ENCODE data around the gene LRWD1. TPM values are rescaled to one million over a fixed set of nuclear protein-coding genes. Genes with fewer than 3 reads are reported as not detected.
"Not testable (repeated sequence)": the region's sequence is repeated elsewhere in the genome, so short reads cannot be mapped to it uniquely, and the experiment has no call there.

Gene LRWD1
- total RNA-seq, 1 experiment from 2014 or later, result 39.5 TPM

DNA sequence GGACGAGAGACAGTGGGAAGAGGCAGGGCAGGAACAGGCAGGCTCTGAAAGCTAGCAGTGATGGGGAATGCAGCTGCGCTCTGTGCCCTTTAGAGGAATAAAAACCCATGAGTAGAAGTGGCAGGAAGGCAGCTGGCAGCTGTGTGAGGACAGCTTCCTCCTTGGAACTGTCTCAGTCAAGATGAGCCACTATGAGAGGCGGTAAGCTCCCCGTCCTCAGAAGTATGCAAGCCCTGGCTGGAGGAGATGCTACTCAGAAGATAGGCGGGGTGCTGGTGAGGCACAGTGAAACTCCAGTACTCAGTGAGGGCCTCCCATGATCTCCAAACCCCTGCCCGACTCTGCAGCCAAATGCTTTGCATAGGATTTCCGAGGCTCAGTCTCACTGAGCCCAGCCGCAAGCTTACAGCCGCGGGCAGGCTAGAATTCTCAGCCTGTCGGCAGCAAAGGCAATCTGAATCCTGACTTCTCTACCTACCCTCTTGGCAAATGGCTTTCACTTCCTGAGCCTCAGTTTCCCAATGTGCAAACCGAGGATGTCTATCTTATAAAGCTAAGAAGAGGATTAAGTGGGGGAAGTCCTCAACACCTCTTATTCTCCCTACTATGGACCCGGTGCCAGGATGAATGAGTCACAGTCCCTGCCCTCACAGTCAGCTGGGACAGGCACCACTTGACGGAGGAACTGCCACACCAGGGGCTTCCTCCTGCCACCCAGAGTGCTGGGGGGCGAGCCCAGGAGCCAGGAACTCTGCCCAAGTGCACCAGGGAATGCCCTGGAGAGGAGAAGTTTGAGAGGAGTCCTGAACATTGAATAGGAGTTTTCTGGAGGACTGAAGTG lies 50.3 kb downstream of the LRWD1 start:
- POLR2A ChIA-PET; H3K79me2 ChIP-seq (ENCODE audit: insufficient read depth, low read length); H3K27me3 ChIP-seq (ENCODE audit: insufficient read depth, low read length); H3K4me3 ChIP-seq (replicated peaks in 1 of 2; ENCODE audit: low read depth in 1 of 2, low read length in 2 of 2); H3K36me3 ChIP-seq (ENCODE audit: control insufficient read depth in 1 of 2, insufficient read depth in 2 of 2, low read length in 2 of 2); BruUV-seq (replicated peaks); H3K9ac ChIP-seq (ENCODE audit: low read length); CTCF ChIA-PET; H3K9me3 ChIP-seq (ENCODE audit: control insufficient read depth in 1 of 2, insufficient read depth in 1 of 2, low read depth in 1 of 2, low read length in 2 of 2); H3K4me1 ChIP-seq (ENCODE audit: control insufficient read depth in 1 of 2, insufficient read depth in 2 of 2, low read length in 2 of 2); DNase-seq (ENCODE audit: low read depth, low spot score); ATAC-seq; H3K4me2 ChIP-seq (ENCODE audit: low read length); intact Hi-C loops (cut with micrococcal nuclease); H2AFZ ChIP-seq (ENCODE audit: low read depth, low read length, poor library complexity, severe bottlenecking); H4K20me1 ChIP-seq (ENCODE audit: insufficient read depth); H3K27ac ChIP-seq (ENCODE audit: low read depth, low read length); RAD21 ChIA-PET (ENCODE audit: low non-redundant PET in 1 of 2, low total read pairs in 2 of 2, uncharacterized antibody in 2 of 2, unreplicated experiment in 2 of 2); H3K9me2 ChIP-seq (ENCODE audit: insufficient read depth): not testable (repeated sequence)

GRCh38 chr7:102515889-102516288 lies 51.1 kb downstream of the LRWD1 start:
- H3K4me1 ChIP-seq (ENCODE audit: control insufficient read depth in 1 of 2, insufficient read depth in 2 of 2, low read length in 2 of 2); H3K36me3 ChIP-seq (ENCODE audit: control insufficient read depth in 1 of 2, insufficient read depth in 2 of 2, low read length in 2 of 2); H3K4me3 ChIP-seq (replicated peaks in 1 of 2; ENCODE audit: low read depth in 1 of 2, low read length in 2 of 2); H3K9ac ChIP-seq (ENCODE audit: low read length); CTCF ChIA-PET; H3K9me3 ChIP-seq (ENCODE audit: control insufficient read depth in 1 of 2, insufficient read depth in 1 of 2, low read depth in 1 of 2, low read length in 2 of 2); H3K4me2 ChIP-seq (ENCODE audit: low read length); H3K27ac ChIP-seq (ENCODE audit: low read depth, low read length); H2AFZ ChIP-seq (ENCODE audit: low read depth, low read length, poor library complexity, severe bottlenecking); RAD21 ChIA-PET (ENCODE audit: low non-redundant PET in 1 of 2, low total read pairs in 2 of 2, uncharacterized antibody in 2 of 2, unreplicated experiment in 2 of 2); H3K27me3 ChIP-seq (ENCODE audit: insufficient read depth, low read length); DNase-seq (ENCODE audit: low read depth, low spot score); H4K20me1 ChIP-seq (ENCODE audit: insufficient read depth); H3K79me2 ChIP-seq (ENCODE audit: insufficient read depth, low read length); POLR2A ChIA-PET; ATAC-seq; H3K9me2 ChIP-seq (ENCODE audit: insufficient read depth); BruUV-seq (replicated peaks); intact Hi-C loops (cut with micrococcal nuclease): not testable (repeated sequence)

DNA sequence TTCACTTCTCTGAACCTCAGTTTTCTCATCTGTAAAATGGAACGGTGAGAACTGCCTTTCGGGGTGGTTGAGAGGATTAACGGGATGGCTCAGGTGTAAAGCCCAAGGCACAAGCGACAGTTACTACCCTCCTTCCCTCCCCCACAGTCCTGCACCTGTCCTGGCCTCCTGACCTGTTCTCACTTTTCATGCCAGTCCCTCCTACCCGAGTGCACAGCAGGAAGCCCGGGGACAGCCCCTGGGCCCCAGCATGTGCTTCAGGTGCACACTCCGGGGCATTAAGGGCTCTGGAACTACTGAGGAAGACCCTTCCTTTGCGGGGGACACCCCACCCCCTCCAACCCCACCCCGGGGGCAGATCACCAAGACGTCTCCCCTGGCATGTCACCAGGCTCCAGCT lies 52.2 kb downstream of the LRWD1 start:
- H3K4me1 ChIP-seq (ENCODE audit: control insufficient read depth in 1 of 2, insufficient read depth in 2 of 2, low read length in 2 of 2); H3K36me3 ChIP-seq (ENCODE audit: control insufficient read depth in 1 of 2, insufficient read depth in 2 of 2, low read length in 2 of 2); POLR2A ChIA-PET; H3K9me2 ChIP-seq (ENCODE audit: insufficient read depth); H3K79me2 ChIP-seq (ENCODE audit: insufficient read depth, low read length); RAD21 ChIA-PET (ENCODE audit: low non-redundant PET in 1 of 2, low total read pairs in 2 of 2, uncharacterized antibody in 2 of 2, unreplicated experiment in 2 of 2); H3K4me3 ChIP-seq (replicated peaks in 1 of 2; ENCODE audit: low read depth in 1 of 2, low read length in 2 of 2); intact Hi-C loops (cut with micrococcal nuclease); H3K9ac ChIP-seq (ENCODE audit: low read length); H3K27me3 ChIP-seq (ENCODE audit: insufficient read depth, low read length); BruUV-seq (replicated peaks); H3K9me3 ChIP-seq (ENCODE audit: control insufficient read depth in 1 of 2, insufficient read depth in 1 of 2, low read depth in 1 of 2, low read length in 2 of 2); DNase-seq (ENCODE audit: low read depth, low spot score); H4K20me1 ChIP-seq (ENCODE audit: insufficient read depth); H3K27ac ChIP-seq (ENCODE audit: low read depth, low read length); ATAC-seq; H2AFZ ChIP-seq (ENCODE audit: low read depth, low read length, poor library complexity, severe bottlenecking); CTCF ChIA-PET; H3K4me2 ChIP-seq (ENCODE audit: low read length): not testable (repeated sequence)

GRCh38 chr7:102517550-102518147 lies 52.9 kb downstream of the LRWD1 start, which contains the start of gene RASA4B:
Gene RASA4B, minus strand, starts transcription at chr7:102517777. Its CDS starts 67 bp downstream, at chr7:102517710.
- H2AFZ ChIP-seq (ENCODE audit: low read depth, low read length, poor library complexity, severe bottlenecking); H3K79me2 ChIP-seq (ENCODE audit: insufficient read depth, low read length); BruUV-seq (replicated peaks); CTCF ChIA-PET; H3K4me3 ChIP-seq (replicated peaks in 1 of 2; ENCODE audit: low read depth in 1 of 2, low read length in 2 of 2); H4K20me1 ChIP-seq (ENCODE audit: insufficient read depth); H3K27me3 ChIP-seq (ENCODE audit: insufficient read depth, low read length); RAD21 ChIA-PET (ENCODE audit: low non-redundant PET in 1 of 2, low total read pairs in 2 of 2, uncharacterized antibody in 2 of 2, unreplicated experiment in 2 of 2); H3K36me3 ChIP-seq (ENCODE audit: control insufficient read depth in 1 of 2, insufficient read depth in 2 of 2, low read length in 2 of 2); H3K4me1 ChIP-seq (ENCODE audit: control insufficient read depth in 1 of 2, insufficient read depth in 2 of 2, low read length in 2 of 2); H3K9me3 ChIP-seq (ENCODE audit: control insufficient read depth in 1 of 2, insufficient read depth in 1 of 2, low read depth in 1 of 2, low read length in 2 of 2); DNase-seq (ENCODE audit: low read depth, low spot score); H3K9ac ChIP-seq (ENCODE audit: low read length); POLR2A ChIA-PET; intact Hi-C loops (cut with micrococcal nuclease); H3K9me2 ChIP-seq (ENCODE audit: insufficient read depth); H3K27ac ChIP-seq (ENCODE audit: low read depth, low read length); H3K4me2 ChIP-seq (ENCODE audit: low read length): not testable (repeated sequence)
- ATAC-seq, result peak; percentile 99

Data from HCT116 (cell line).